Gastrocnemius medialis (tissue), 4 donors: Measurements from ENCODE around the gene CNP. TPM values are rescaled to one million over a fixed set of nuclear protein-coding genes. Genes with fewer than 3 reads are reported as not detected.
A peak's percentile ranks its signal among the peaks of the same experiment; 100 is the strongest.

ENCODE experiments used
- ATAC-seq, 2 donors: fragments of 150-250 bp; one replicate each; pipeline ENCODE4 v1.9.1; 2016
- DNase-seq, 2 donors: peaks; one replicate each; pipeline ENCODE4 v3.0.0-alpha.2; 2019
- H3K27ac ChIP-seq, 4 donors: fragments of 200-600 bp; sonication (generic); 1 replicate in 1 of 4; 2 replicates in 3 of 4; pipeline ENCODE4 v1.5.1; 2016 to 2018; ENCODE audit warnings: mild to moderate bottlenecking in 2 of 4, moderate library complexity in 1 of 4
- H3K27me3 ChIP-seq, 3 donors: fragments of 200-600 bp; sonication (generic) in 2 of 3; 1 replicate in 1 of 3; 2 replicates in 2 of 3; pipeline versions ENCODE4 v1.5.1 to v1.6.0; 2016 to 2019; ENCODE audit warnings: mild to moderate bottlenecking in 1 of 3, moderate library complexity in 1 of 3
- H3K36me3 ChIP-seq, 2 donors: fragments of 200-600 bp; sonication (generic) in 1 of 2; one replicate each; pipeline ENCODE4 v1.5.1; 2017 to 2018
- H3K4me1 ChIP-seq, 2 donors: fragments of 200-600 bp; sonication (generic) in 1 of 2; one replicate each; pipeline ENCODE4 v1.5.1; 2016 to 2017; ENCODE audit warnings: mild to moderate bottlenecking in 2 of 2
- H3K4me3 ChIP-seq, 4 donors: fragments of 200-600 bp; sonication (generic) in 3 of 4; 1 replicate in 1 of 4; 2 replicates in 3 of 4; pipeline ENCODE4 v1.5.1; 2016 to 2019; ENCODE audit warnings: mild to moderate bottlenecking in 2 of 4
- H3K9me3 ChIP-seq, 3 donors: fragments of 200-600 bp; sonication (generic) in 2 of 3; 1 replicate in 1 of 3; 2 replicates in 2 of 3; pipeline ENCODE4 v1.5.1; 2016 to 2019
- CTCF ChIP-seq, 5 experiments: fragments of 450-650 bp in 3 of 5; fragments of 200-600 bp in 2 of 5; sonication (generic) in 2 of 5; IDR thresholded peaks in 4 of 5; conservative IDR thresholded peaks in 1 of 5; 1 replicate in 4 of 5; 2 replicates in 1 of 5; pipeline ENCODE4 v1.5.1; 2016 to 2019; ENCODE audit warnings: antibody characterized with exemption in 5 of 5, mild to moderate bottlenecking in 3 of 5, moderate library complexity in 3 of 5
- POLR2A ChIP-seq, 2 donors: fragments of 450-650 bp; IDR thresholded peaks; one replicate each; pipeline ENCODE4 v1.6.1; 2017; ENCODE audit warnings: antibody characterized with exemption in 2 of 2, mild to moderate bottlenecking in 2 of 2, moderate library complexity in 2 of 2
- in situ Hi-C, 4 donors: fragments of 200-750 bp; cut with MboI; loops; one replicate each; pipeline versions ENCODE4 v1.15.0 to v1.8.0; 2017; ENCODE audit warnings: low sequenced_read_pairs in 4 of 4
- intact Hi-C: fragments of 100-400 bp; cut with DNase I; formaldehyde crosslinking; loops from one replicate; pipeline ENCODE4 v1.15.1; 2023; ENCODE audit warnings: low total_unique reads
- total RNA-seq, 4 donors: library from RNA; depleted of rRNA; stranded (reverse); fragments of >200 nt; gene quantifications; one replicate each; pipeline versions ENCODE4 v1.1.0 to v1.2.3, GENCODE V29; 2016

Gene CNP
- total RNA-seq, 4 donors from 2014 or later, result 15.1 to 26.2 (median 20.4) TPM

- H3K9me3 ChIP-seq, result no peaks in the 10 kb centered on the region
- peaks cover 24 to 27% of the 10 kb centered on the region in 2 donors for H3K4me1 ChIP-seq
- in situ Hi-C loops (loop anchor here in 2 of 4 donors (10.0 kb wide), 1 partner anchor 149 kb away; the partner anchor contains the start of gene DHX58 (in 2 of the 2)), intact Hi-C loops (loop anchor here (1.0 to 2.0 kb wide), 5 partner anchors 36 to 189 kb away; partner anchors contain the start of genes DHX58, DNAJC7, ODAD4 and RAB5C)
- ATAC-seq (peak; percentile 53 to 55), DNase-seq (peak in 1 of 2 donors; percentile 62)
- TF ChIP-seq CTCF (IDR thresholded peaks at IDR 0.05 in 4 of 5, conservative IDR thresholded peaks at IDR 0.05 in 1 of 5), result no peak
- peaks cover 0 to 18% of the 10 kb centered on the region in 2 donors for H3K36me3 ChIP-seq
- H3K27ac ChIP-seq, result peak overlapping the region; percentile 91 to 95 (median 92)
- H3K27me3 ChIP-seq, result no peaks in the 10 kb centered on the region
- H3K4me3 ChIP-seq, result peak overlapping the region; percentile 86 to 97 (median 92)
Measured at GRCh38 chr17:41965694-41966462, 717 bp upstream of the CNP start.

- Histone ChIP-seq H3K27ac (peak overlapping the region; percentile 91 to 95 (median 92)), H3K27me3 (no peaks in the 10 kb centered on the region), H3K36me3 (peaks cover 0 to 18% of the 10 kb centered on the region in 2 donors), H3K4me1 (peaks cover 30 to 31% of the 10 kb centered on the region in 2 donors), H3K9me3 (no peaks in the 10 kb centered on the region), H3K4me3 (peak overlapping the region; percentile 86 to 97 (median 92))
- in situ Hi-C loops (loop anchor here in 2 of 4 donors (10.0 kb wide), 1 partner anchor 147 kb away; the partner anchor contains the start of gene DHX58 (in 2 of the 2)), intact Hi-C loops (loop anchor here (2.0 kb wide), 3 partner anchors 49 to 187 kb away; partner anchors contain the start of genes DHX58, DNAJC7 and RAB5C)
- TF ChIP-seq CTCF (IDR thresholded peaks at IDR 0.05 in 4 of 5, conservative IDR thresholded peaks at IDR 0.05 in 1 of 5), result no peak
- TF ChIP-seq POLR2A (IDR thresholded peaks at IDR 0.05), result no peak
- DNase-seq, result peak in 1 of 2 donors; percentile 32
- peak in 1 of 2 donors; percentile 1 for ATAC-seq
Measured at GRCh38 chr17:41967141-41967920, 736 bp downstream of the CNP start.

GRCh38 chr17:41967921-41968578 lies 1.5 kb downstream of the CNP start:
- Histone ChIP-seq H3K9me3 (no peaks in the 10 kb centered on the region), H3K27me3 (no peaks in the 10 kb centered on the region), H3K27ac (peak overlapping the region; percentile 91 to 95 (median 92)), H3K4me1 (peaks cover 32 to 34% of the 10 kb centered on the region in 2 donors), H3K4me3 (peak overlapping the region in 3 of 4 donors; percentile 90 to 97 (median 93)), H3K36me3 (peaks cover 0 to 18% of the 10 kb centered on the region in 2 donors)
- DNase-seq, result no peak
- ATAC-seq, result no peak
- intact Hi-C loops, result loop anchor here (2.0 kb wide), 3 partner anchors 49 to 187 kb away; partner anchors contain the start of genes DHX58, DNAJC7 and RAB5C
- in situ Hi-C loops, result loop anchor here in 2 of 4 donors (10.0 kb wide), 1 partner anchor 147 kb away; the partner anchor contains the start of gene DHX58 (in 2 of the 2)
- TF ChIP-seq CTCF (IDR thresholded peaks at IDR 0.05 in 4 of 5, conservative IDR thresholded peaks at IDR 0.05 in 1 of 5), result no peak
- TF ChIP-seq POLR2A (IDR thresholded peaks at IDR 0.05), result no peak

GRCh38 chr17:41968676-41969075 lies 2.1 kb downstream of the CNP start:
- in situ Hi-C loops (loop anchor here in 2 of 4 donors (10.0 kb wide), 1 partner anchor 146 kb away; the partner anchor contains the start of gene DHX58 (in 2 of the 2)), intact Hi-C loops (no loop called here)
- Histone ChIP-seq H3K4me1 (peaks cover 38 to 40% of the 10 kb centered on the region in 2 donors), H3K27me3 (no peaks in the 10 kb centered on the region), H3K27ac (peak overlapping the region in 1 of 4 donors; percentile 95), H3K4me3 (no peak overlapping the region), H3K36me3 (peaks cover 0 to 20% of the 10 kb centered on the region in 2 donors), H3K9me3 (no peaks in the 10 kb centered on the region)
- TF ChIP-seq POLR2A (IDR thresholded peaks at IDR 0.05) (no peak), CTCF (IDR thresholded peaks at IDR 0.05 in 4 of 5, conservative IDR thresholded peaks at IDR 0.05 in 1 of 5) (no peak)
- DNase-seq (no peak), ATAC-seq (no peak)
